ENCODE data around the gene COX14. TPM values are rescaled to one million over a fixed set of nuclear protein-coding genes. Genes with fewer than 3 reads are reported as not detected.
A peak's percentile ranks its signal among the peaks of the same experiment; 100 is the strongest.

COX14 gene
- total RNA-seq, 1 donor from 2014 or later, result 11.1 TPM

GRCh38 chr12:50085615-50086072, 26.4 kb upstream of the COX14 start:
- no peak for DNase-seq

- DNase-seq, result no peak
Measured at GRCh38 chr12:50086148-50086547, 25.9 kb upstream of the COX14 start.

GRCh38 chr12:50087151-50087550, 24.9 kb upstream of the COX14 start:
- DNase-seq, result no peak

- DNase-seq, result no peak
Measured at GRCh38 chr12:50087995-50088394, 24.0 kb upstream of the COX14 start.

GRCh38 chr12:50088577-50089335, 23.3 kb upstream of the COX14 start:
- no peak for DNase-seq

GRCh38 chr12:50089730-50090129, 22.3 kb upstream of the COX14 start:
- no peak for DNase-seq

- no peak for DNase-seq
Measured at GRCh38 chr12:50090391-50090790, 21.6 kb upstream of the COX14 start.

- DNase-seq, result no peak
Measured at GRCh38 chr12:50097952-50098351, 14.1 kb upstream of the COX14 start.

- no peak for DNase-seq
Measured at GRCh38 chr12:50099302-50100008, 12.6 kb upstream of the COX14 start.

- DNase-seq, result no peak
Measured at GRCh38 chr12:50100561-50100960, 11.5 kb upstream of the COX14 start.

- no peak for DNase-seq
Measured at GRCh38 chr12:50101663-50102062, 10.4 kb upstream of the COX14 start.

- DNase-seq, result peak; percentile 28
Measured at GRCh38 chr12:50102131-50102531, 9.9 kb upstream of the COX14 start.

GRCh38 chr12:50102646-50103309, 9.3 kb upstream of the COX14 start:
- DNase-seq, result no peak

- no peak for DNase-seq
Measured at GRCh38 chr12:50103351-50103750, 8.7 kb upstream of the COX14 start.

GRCh38 chr12:50103767-50104321, 8.2 kb upstream of the COX14 start, which contains the start of gene GPD1:
TSS of gene GPD1 (plus strand) at chr12:50104008. CDS start at chr12:50104051, 43 bp downstream.
- peak; percentile 71 for DNase-seq

- no peak for DNase-seq
Measured at GRCh38 chr12:50104417-50105366, 7.3 kb upstream of the COX14 start.

GRCh38 chr12:50105913-50106450, 6.1 kb upstream of the COX14 start:
- no peak for DNase-seq

- no peak for DNase-seq
Measured at GRCh38 chr12:50106907-50107306, 5.1 kb upstream of the COX14 start.

GRCh38 chr12:50107416-50108268, 4.4 kb upstream of the COX14 start:
- no peak for DNase-seq

GRCh38 chr12:50109319-50109718, 2.7 kb upstream of the COX14 start:
- no peak for DNase-seq

Measured in occipital lobe (tissue), 2 donors.